Left ventricle myocardium inferior (tissue), 1 donor: ENCODE data around the gene MIEF1. TPM values are rescaled to one million over a fixed set of nuclear protein-coding genes. Genes with fewer than 3 reads are reported as not detected.

Experiments used
- DNase-seq: peaks from one replicate; pipeline ENCODE4 v3.0.0-alpha.2; 2020
- H3K27ac ChIP-seq: fragments of 200-600 bp; replicated peaks from 2 replicates; pipeline ENCODE4 v1.8.0; 2021
- H3K27me3 ChIP-seq: fragments of 200-600 bp; 2 replicates; pipeline ENCODE4 v1.8.0; 2021; ENCODE audit warnings: low read depth
- H3K36me3 ChIP-seq: fragments of 200-600 bp; 2 replicates; pipeline ENCODE4 v1.8.0; 2021
- H3K4me1 ChIP-seq: fragments of 200-600 bp; 2 replicates; pipeline ENCODE4 v1.8.0; 2021
- H3K4me3 ChIP-seq: fragments of 200-600 bp; 2 replicates; pipeline ENCODE4 v1.8.0; 2021; ENCODE audit warnings: mild to moderate bottlenecking, moderate library complexity
- H3K9me3 ChIP-seq: fragments of 200-600 bp; replicated peaks from 2 replicates; pipeline ENCODE4 v1.8.0; 2021
- intact Hi-C: fragments of 100-400 bp; cut with micrococcal nuclease; formaldehyde crosslinking; loops from one replicate; pipeline ENCODE4 v1.11.0; 2022
- total RNA-seq: library from RNA; stranded (reverse); fragmentation: NEBNext Ultra II Directional; extraction: Animal tissue kit (Norgen Biotek cat#: 25700); gene quantifications from one replicate; pipeline ENCODE4 v1.2.1, GENCODE V29; 2021
- TF ChIP-seq, protein P1 (sequence below): fragments of 200-600 bp; IDR thresholded peaks from 2 replicates; pipeline ENCODE4 v1.8.0; 2021; ENCODE audit warnings: antibody characterized with exemption, mild to moderate bottlenecking, borderline replicate concordance
- donor health status: DM: no; HTN: yes; CAD: no; lungs with severe emphysema.

MIEF1 gene
- total RNA-seq, 1 donor from 2014 or later: 15.5 TPM

DNA sequence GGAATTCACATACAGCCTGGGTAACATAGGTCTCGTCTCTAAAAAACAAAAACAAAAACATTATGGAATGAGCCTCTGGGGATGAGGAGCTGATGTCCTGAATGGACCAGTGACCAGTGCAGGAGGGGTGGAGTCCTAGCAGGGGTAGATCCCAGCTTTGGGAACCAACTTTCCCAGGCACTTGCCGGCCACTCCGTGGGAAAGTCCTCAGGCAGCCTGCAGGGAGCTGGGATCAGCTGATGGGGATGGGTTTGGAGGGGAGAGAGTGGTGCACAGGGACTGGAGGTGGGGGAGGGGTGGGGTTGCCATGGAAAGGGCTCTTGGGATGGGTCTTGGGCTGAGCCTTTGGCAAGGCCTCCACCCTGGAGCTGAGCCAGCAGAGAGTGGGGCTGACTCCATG, 26.2 kb upstream of the MIEF1 start:
- Histone ChIP-seq H3K36me3 (no peaks in the 10 kb centered on the region), H3K27me3 (peaks cover 5% of the 10 kb centered on the region), H3K27ac (peak overlapping the region; percentile 89), H3K9me3 (no peaks in the 10 kb centered on the region), H3K4me1 (peaks cover 57% of the 10 kb centered on the region), H3K4me3 (no peak overlapping the region)
- DNase-seq: peak; percentile 38
- intact Hi-C loops: no loop called here
- TF ChIP-seq, protein P1, sequence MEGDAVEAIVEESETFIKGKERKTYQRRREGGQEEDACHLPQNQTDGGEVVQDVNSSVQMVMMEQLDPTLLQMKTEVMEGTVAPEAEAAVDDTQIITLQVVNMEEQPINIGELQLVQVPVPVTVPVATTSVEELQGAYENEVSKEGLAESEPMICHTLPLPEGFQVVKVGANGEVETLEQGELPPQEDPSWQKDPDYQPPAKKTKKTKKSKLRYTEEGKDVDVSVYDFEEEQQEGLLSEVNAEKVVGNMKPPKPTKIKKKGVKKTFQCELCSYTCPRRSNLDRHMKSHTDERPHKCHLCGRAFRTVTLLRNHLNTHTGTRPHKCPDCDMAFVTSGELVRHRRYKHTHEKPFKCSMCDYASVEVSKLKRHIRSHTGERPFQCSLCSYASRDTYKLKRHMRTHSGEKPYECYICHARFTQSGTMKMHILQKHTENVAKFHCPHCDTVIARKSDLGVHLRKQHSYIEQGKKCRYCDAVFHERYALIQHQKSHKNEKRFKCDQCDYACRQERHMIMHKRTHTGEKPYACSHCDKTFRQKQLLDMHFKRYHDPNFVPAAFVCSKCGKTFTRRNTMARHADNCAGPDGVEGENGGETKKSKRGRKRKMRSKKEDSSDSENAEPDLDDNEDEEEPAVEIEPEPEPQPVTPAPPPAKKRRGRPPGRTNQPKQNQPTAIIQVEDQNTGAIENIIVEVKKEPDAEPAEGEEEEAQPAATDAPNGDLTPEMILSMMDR: no peak

GRCh38 chr22:39476664-39477063, 25.4 kb upstream of the MIEF1 start:
- peaks cover 49% of the 10 kb centered on the region for H3K4me1 ChIP-seq
- H3K4me3 ChIP-seq: no peak overlapping the region
- no peaks in the 10 kb centered on the region for H3K36me3 ChIP-seq
- TF ChIP-seq, protein P1: no peak
- DNase-seq: no peak
- intact Hi-C loops: no loop called here
- H3K9me3 ChIP-seq: no peaks in the 10 kb centered on the region
- peaks cover 5% of the 10 kb centered on the region for H3K27me3 ChIP-seq
- peak overlapping the region; percentile 89 for H3K27ac ChIP-seq

DNA sequence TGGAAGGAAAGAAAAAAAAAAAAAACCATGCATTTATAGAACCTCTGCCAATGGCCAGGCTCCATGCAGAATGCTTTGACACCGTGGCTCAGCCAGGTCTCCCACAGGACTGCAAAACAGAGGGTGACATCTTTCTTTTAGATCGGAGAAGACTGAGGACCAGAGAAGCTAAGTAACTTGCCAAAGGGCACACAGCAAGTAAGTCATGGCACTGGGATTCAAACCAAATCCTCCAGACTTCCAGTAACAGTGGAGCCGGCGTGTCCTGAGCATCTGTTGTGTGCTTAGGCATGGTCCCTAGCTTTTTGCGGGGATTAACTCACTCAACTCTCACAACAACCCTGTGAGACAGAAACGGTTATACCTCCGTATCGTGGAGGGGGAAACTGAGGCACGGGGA, 24.5 kb upstream of the MIEF1 start:
- no peak overlapping the region for H3K27ac ChIP-seq
- TF ChIP-seq, protein P1: no peak
- H3K4me3 ChIP-seq: no peak overlapping the region
- H3K27me3 ChIP-seq: no peaks in the 10 kb centered on the region
- intact Hi-C loops: no loop called here
- H3K9me3 ChIP-seq: no peaks in the 10 kb centered on the region
- H3K4me1 ChIP-seq: peaks cover 40% of the 10 kb centered on the region
- no peak for DNase-seq
- no peaks in the 10 kb centered on the region for H3K36me3 ChIP-seq

DNA sequence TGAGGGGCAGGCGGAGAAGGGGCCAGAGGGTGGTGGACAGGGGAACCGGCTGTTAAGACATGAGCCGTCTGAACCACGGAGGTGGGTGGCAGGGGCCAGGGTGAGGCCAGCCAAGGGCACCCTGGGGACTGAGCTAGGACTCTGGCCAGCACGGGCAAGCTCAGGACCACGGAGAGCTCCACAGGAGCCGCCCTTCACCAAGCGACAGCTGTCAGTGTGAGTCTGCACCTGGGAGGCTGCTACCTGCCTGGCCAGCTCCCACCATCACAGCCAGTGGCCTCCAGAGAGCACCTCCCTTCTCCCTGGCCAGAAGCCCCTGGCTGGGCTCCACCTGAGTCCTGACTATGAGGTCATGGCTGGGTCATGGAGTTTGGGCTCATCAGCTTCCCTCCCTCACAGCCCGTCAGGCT, 23.6 kb upstream of the MIEF1 start:
- no peak for DNase-seq
- H3K36me3 ChIP-seq: no peaks in the 10 kb centered on the region
- intact Hi-C loops: no loop called here

GRCh38 chr22:39479254-39479653, 22.8 kb upstream of the MIEF1 start:
- intact Hi-C loops: no loop called here
- no peaks in the 10 kb centered on the region for H3K36me3 ChIP-seq
- H3K27ac ChIP-seq: no peak overlapping the region
- H3K4me3 ChIP-seq: no peak overlapping the region
- H3K9me3 ChIP-seq: no peaks in the 10 kb centered on the region
- peaks cover 24% of the 10 kb centered on the region for H3K4me1 ChIP-seq
- H3K27me3 ChIP-seq: no peaks in the 10 kb centered on the region
- DNase-seq: no peak
- TF ChIP-seq, protein P1: no peak

More for the DNA sequence above, 23.6 kb upstream of the MIEF1 start:
- Histone ChIP-seq H3K9me3 (no peaks in the 10 kb centered on the region), H3K4me1 (peaks cover 31% of the 10 kb centered on the region), H3K4me3 (no peak overlapping the region), H3K27ac (no peak overlapping the region), H3K27me3 (no peaks in the 10 kb centered on the region)
- TF ChIP-seq, protein P1: no peak

DNA sequence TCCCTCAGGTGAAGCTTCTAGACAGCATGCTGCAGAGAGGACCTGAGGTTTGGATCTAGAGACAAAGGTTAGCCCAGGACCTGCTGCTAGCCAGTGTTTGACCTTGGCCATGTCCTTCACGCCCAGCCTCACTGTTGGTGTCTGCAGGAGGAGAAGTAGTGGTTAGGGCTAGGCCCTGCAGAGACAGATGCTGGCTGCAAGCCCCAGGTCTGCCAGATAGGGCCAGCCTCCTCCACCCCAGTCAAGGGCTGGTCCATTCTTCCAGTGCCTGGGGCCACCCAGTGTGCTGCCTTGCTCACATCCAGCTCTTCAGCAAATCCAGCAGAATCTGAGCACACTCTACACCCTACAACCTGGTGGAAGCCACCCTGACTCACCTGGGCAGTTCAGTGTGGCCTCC, 21.5 kb upstream of the MIEF1 start:
- no peak for DNase-seq
- intact Hi-C loops: no loop called here
- Histone ChIP-seq H3K9me3 (no peaks in the 10 kb centered on the region), H3K36me3 (no peaks in the 10 kb centered on the region), H3K27me3 (no peaks in the 10 kb centered on the region), H3K27ac (no peak overlapping the region), H3K4me1 (peaks cover 12% of the 10 kb centered on the region), H3K4me3 (no peak overlapping the region)
- TF ChIP-seq, protein P1: no peak
